Progenitor cell of endocrine pancreas (in vitro differentiated cells): ENCODE measurements around the gene GOLGA8A. TPM values are rescaled to one million over a fixed set of nuclear protein-coding genes. Genes with fewer than 3 reads are reported as not detected.

Experiments used
- DNase-seq: peaks from one replicate; pipeline ENCODE4 v3.0.0; 2021; ENCODE audit warnings: low spot score; ENCODE audit not compliant: unreplicated experiment
- H3K27ac Mint-ChIP-seq: 2 replicates; pipeline ENCODE4 v1.8.0; 2021; ENCODE audit warnings: mild to moderate bottlenecking, moderate library complexity, mixed read lengths
- H3K27me3 Mint-ChIP-seq: 2 replicates; pipeline ENCODE4 v1.8.0; 2021; ENCODE audit warnings: mixed read lengths
- H3K36me3 Mint-ChIP-seq: 2 replicates; pipeline ENCODE4 v1.8.0; 2022; ENCODE audit warnings: mixed read lengths; ENCODE audit not compliant: insufficient read depth
- H3K4me1 Mint-ChIP-seq: 2 replicates; pipeline ENCODE4 v1.8.0; 2021; ENCODE audit warnings: low read depth, mixed read lengths
- H3K4me3 Mint-ChIP-seq: 2 replicates; pipeline ENCODE4 v1.8.0; 2021; ENCODE audit warnings: low read depth, mild to moderate bottlenecking, moderate library complexity, mixed read lengths
- H3K9me3 Mint-ChIP-seq: 2 replicates; pipeline ENCODE4 v1.8.0; 2021; ENCODE audit warnings: low read depth, mixed read lengths
- total RNA-seq: library from RNA; stranded (reverse); gene quantifications from 2 replicates; pipeline ENCODE4 v1.2.1, GENCODE V29; 2021
- TF ChIP-seq, protein P1 (sequence below): fragments of 200-600 bp; sonication (generic); IDR thresholded peaks from one replicate; pipeline ENCODE4 v1.5.0; 2021; ENCODE audit warnings: antibody characterized with exemption, mild to moderate bottlenecking; ENCODE audit not compliant: unreplicated experiment

The GOLGA8A gene
- total RNA-seq, 1 donor from 2014 or later: 160 TPM

- H3K9me3 Mint-ChIP-seq: no peaks in the 10 kb centered on the region
- H3K4me3 Mint-ChIP-seq: no peak overlapping the region
- H3K4me1 Mint-ChIP-seq: no peaks in the 10 kb centered on the region
- no peak for DNase-seq
- H3K27me3 Mint-ChIP-seq: peaks cover 16% of the 10 kb centered on the region
- H3K36me3 Mint-ChIP-seq: no peaks in the 10 kb centered on the region
- no peak overlapping the region for H3K27ac Mint-ChIP-seq
- TF ChIP-seq, protein P1, sequence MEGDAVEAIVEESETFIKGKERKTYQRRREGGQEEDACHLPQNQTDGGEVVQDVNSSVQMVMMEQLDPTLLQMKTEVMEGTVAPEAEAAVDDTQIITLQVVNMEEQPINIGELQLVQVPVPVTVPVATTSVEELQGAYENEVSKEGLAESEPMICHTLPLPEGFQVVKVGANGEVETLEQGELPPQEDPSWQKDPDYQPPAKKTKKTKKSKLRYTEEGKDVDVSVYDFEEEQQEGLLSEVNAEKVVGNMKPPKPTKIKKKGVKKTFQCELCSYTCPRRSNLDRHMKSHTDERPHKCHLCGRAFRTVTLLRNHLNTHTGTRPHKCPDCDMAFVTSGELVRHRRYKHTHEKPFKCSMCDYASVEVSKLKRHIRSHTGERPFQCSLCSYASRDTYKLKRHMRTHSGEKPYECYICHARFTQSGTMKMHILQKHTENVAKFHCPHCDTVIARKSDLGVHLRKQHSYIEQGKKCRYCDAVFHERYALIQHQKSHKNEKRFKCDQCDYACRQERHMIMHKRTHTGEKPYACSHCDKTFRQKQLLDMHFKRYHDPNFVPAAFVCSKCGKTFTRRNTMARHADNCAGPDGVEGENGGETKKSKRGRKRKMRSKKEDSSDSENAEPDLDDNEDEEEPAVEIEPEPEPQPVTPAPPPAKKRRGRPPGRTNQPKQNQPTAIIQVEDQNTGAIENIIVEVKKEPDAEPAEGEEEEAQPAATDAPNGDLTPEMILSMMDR: no peak
These were observed 33.3 kb upstream of the GOLGA8A start for GRCh38 chr15:34470892-34471291.

DNA sequence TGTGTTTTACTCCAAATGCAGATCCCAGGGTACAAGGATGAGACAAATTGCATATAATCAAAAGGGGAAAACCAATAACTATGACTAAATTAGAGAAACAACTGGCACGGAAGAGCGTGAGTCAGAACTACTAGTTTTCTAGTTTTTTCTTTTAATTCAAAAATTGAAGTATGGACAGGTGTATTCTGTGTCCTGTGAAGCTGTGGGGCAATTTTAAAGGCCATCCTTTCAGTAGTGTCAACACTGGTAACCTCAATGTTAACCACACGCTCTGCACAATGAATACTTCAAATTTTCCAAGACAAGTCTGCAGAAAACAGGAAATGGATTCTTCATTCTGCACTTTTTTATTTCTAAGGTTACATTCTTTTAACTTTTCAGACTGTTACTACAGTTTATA is 32.5 kb upstream of the GOLGA8A start:
- TF ChIP-seq, protein P1: no peak
- Mint-ChIP-seq H3K27me3 (peaks cover 18% of the 10 kb centered on the region), H3K4me3 (no peak overlapping the region), H3K27ac (no peak overlapping the region), H3K4me1 (no peaks in the 10 kb centered on the region), H3K9me3 (no peaks in the 10 kb centered on the region), H3K36me3 (no peaks in the 10 kb centered on the region)
- DNase-seq: no peak

- DNase-seq: no peak
- Mint-ChIP-seq H3K9me3 (no peaks in the 10 kb centered on the region), H3K27ac (no peak overlapping the region), H3K4me1 (peaks cover 7% of the 10 kb centered on the region), H3K36me3 (no peaks in the 10 kb centered on the region), H3K4me3 (no peak overlapping the region), H3K27me3 (peaks cover 12% of the 10 kb centered on the region)
- TF ChIP-seq, protein P1: no peak
These were observed 24.1 kb upstream of the GOLGA8A start for GRCh38 chr15:34461730-34462129.

GRCh38 chr15:34460451-34460850 is 22.8 kb upstream of the GOLGA8A start:
- no peak for DNase-seq
- H3K4me1 Mint-ChIP-seq: peaks cover 7% of the 10 kb centered on the region
- H3K4me3 Mint-ChIP-seq: no peak overlapping the region
- peaks cover 11% of the 10 kb centered on the region for H3K27me3 Mint-ChIP-seq
- no peak overlapping the region for H3K27ac Mint-ChIP-seq
- H3K9me3 Mint-ChIP-seq: no peaks in the 10 kb centered on the region
- no peaks in the 10 kb centered on the region for H3K36me3 Mint-ChIP-seq
- TF ChIP-seq, protein P1: no peak

GRCh38 chr15:34456658-34457057 is 19.1 kb upstream of the GOLGA8A start:
- DNase-seq: no peak
- Mint-ChIP-seq H3K9me3 (no peaks in the 10 kb centered on the region), H3K4me1 (peaks cover 7% of the 10 kb centered on the region), H3K27me3 (peaks cover 6% of the 10 kb centered on the region), H3K27ac (no peak overlapping the region), H3K4me3 (no peak overlapping the region), H3K36me3 (no peaks in the 10 kb centered on the region)
- TF ChIP-seq, protein P1: no peak
